ENCODE data around the gene TTYH1. TPM values are rescaled to one million over a fixed set of nuclear protein-coding genes. Genes with fewer than 3 reads are reported as not detected.

TTYH1 gene
- total RNA-seq, 2 donors from 2014 or later = not detected

GRCh38 chr19:54391589-54392061 lies 23.6 kb upstream of the TTYH1 start:
- no peak for ATAC-seq (ENCODE audit: insufficient number of reproducible peaks, low FRiP score, low read depth)
- DNase-seq (ENCODE audit: low spot score) = no peak
- H3K27me3 ChIP-seq (replicated peaks; ENCODE audit: insufficient read depth) = no peaks in the 10 kb centered on the region
- no peaks in the 10 kb centered on the region for H3K36me3 ChIP-seq
- H3K4me1 ChIP-seq (ENCODE audit: control insufficient read depth in 1 of 2, low read depth in 2 of 2) = no peaks in the 10 kb centered on the region
- H3K9me3 ChIP-seq = no peaks in the 10 kb centered on the region
- H3K4me3 ChIP-seq = no peak overlapping the region
- no peak overlapping the region for H3K27ac ChIP-seq
- no peak for TF ChIP-seq CTCF (IDR thresholded peaks at IDR 0.05)

GRCh38 chr19:54392105-54392504 lies 23.2 kb upstream of the TTYH1 start:
- Histone ChIP-seq H3K4me3 (no peak overlapping the region), H3K36me3 (no peaks in the 10 kb centered on the region), H3K4me1 (ENCODE audit: control insufficient read depth in 1 of 2, low read depth in 2 of 2) (no peaks in the 10 kb centered on the region), H3K27ac (no peak overlapping the region), H3K9me3 (no peaks in the 10 kb centered on the region), H3K27me3 (replicated peaks; ENCODE audit: insufficient read depth) (no peaks in the 10 kb centered on the region)
- no peak for TF ChIP-seq CTCF (IDR thresholded peaks at IDR 0.05)
- ATAC-seq (ENCODE audit: insufficient number of reproducible peaks, low FRiP score, low read depth) (no peak), DNase-seq (ENCODE audit: low spot score) (no peak)

GRCh38 chr19:54393381-54393780 lies 21.9 kb upstream of the TTYH1 start:
- Histone ChIP-seq H3K36me3 (no peaks in the 10 kb centered on the region), H3K9me3 (no peaks in the 10 kb centered on the region), H3K27me3 (replicated peaks; ENCODE audit: insufficient read depth) (no peaks in the 10 kb centered on the region), H3K4me3 (no peak overlapping the region), H3K27ac (no peak overlapping the region), H3K4me1 (ENCODE audit: control insufficient read depth in 1 of 2, low read depth in 2 of 2) (no peaks in the 10 kb centered on the region)
- DNase-seq (ENCODE audit: low spot score) (no peak), ATAC-seq (ENCODE audit: insufficient number of reproducible peaks, low FRiP score, low read depth) (no peak)
- TF ChIP-seq CTCF (IDR thresholded peaks at IDR 0.05) = no peak

GRCh38 chr19:54395685-54396084 lies 19.6 kb upstream of the TTYH1 start:
- no peak overlapping the region for H3K27ac ChIP-seq
- no peaks in the 10 kb centered on the region for H3K27me3 ChIP-seq (replicated peaks; ENCODE audit: insufficient read depth)
- H3K9me3 ChIP-seq = no peaks in the 10 kb centered on the region
- no peaks in the 10 kb centered on the region for H3K36me3 ChIP-seq
- ATAC-seq (ENCODE audit: insufficient number of reproducible peaks, low FRiP score, low read depth) = no peak
- H3K4me3 ChIP-seq = no peak overlapping the region
- no peaks in the 10 kb centered on the region for H3K4me1 ChIP-seq (ENCODE audit: control insufficient read depth in 1 of 2, low read depth in 2 of 2)
- no peak for TF ChIP-seq CTCF (IDR thresholded peaks at IDR 0.05)
- DNase-seq (ENCODE audit: low spot score) = no peak

GRCh38 chr19:54399189-54399588 lies 16.1 kb upstream of the TTYH1 start:
- DNase-seq (ENCODE audit: low spot score) = no peak
- no peak for TF ChIP-seq CTCF (IDR thresholded peaks at IDR 0.05)
- no peaks in the 10 kb centered on the region for H3K27me3 ChIP-seq (replicated peaks; ENCODE audit: insufficient read depth)

More at GRCh38 chr19:54399189-54399588, 16.1 kb upstream of the TTYH1 start:
- no peaks in the 10 kb centered on the region for H3K4me1 ChIP-seq (ENCODE audit: control insufficient read depth in 1 of 2, low read depth in 2 of 2)
- H3K27ac ChIP-seq = no peak overlapping the region
- H3K9me3 ChIP-seq = no peaks in the 10 kb centered on the region
- no peak overlapping the region for H3K4me3 ChIP-seq
- ATAC-seq (ENCODE audit: insufficient number of reproducible peaks, low FRiP score, low read depth) = no peak
- H3K36me3 ChIP-seq = no peaks in the 10 kb centered on the region

Data from thoracic aorta (tissue), 2 donors.